Stimulated activated CD4-positive, alpha-beta T cell treated with anti-CD3 and anti-CD28 coated beads, Interleukin-12 subunit alpha, Interleukin-12 subunit beta, amount 100 ng/mL, for 48 hours (primary cell): ENCODE measurements around the gene ZFYVE28.

Source experiments
- DNase-seq, 3 donors: peaks; one replicate each; pipeline ENCODE4 v3.0.0-alpha.2; 2020; ENCODE audit warnings: low read depth in 2 of 3, low spot score in 1 of 3

ZFYVE28 gene

GRCh38 chr4:2263926-2264321 lies 154.5 kb downstream of the ZFYVE28 start:
- DNase-seq: no peak

DNA sequence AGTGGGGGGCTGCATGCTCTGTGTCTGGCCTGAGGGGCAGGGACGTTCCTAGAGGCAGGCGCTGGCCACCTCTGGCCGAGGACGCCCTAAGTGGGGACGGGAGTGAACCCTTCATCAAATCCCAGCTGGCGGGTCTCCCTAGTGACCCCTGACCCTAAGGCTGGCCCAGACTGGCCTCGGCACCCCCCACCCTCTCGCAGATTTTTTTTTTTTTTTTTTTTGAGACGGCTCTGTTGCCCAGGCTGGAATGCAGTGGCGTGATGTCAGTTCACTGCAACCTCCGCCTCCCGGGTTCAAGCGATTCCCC lies 155.5 kb downstream of the ZFYVE28 start:
- DNase-seq: no peak

- DNase-seq: peak; percentile 93 to 97 (median 96)
Observed at GRCh38 chr4:2262145-2262943, 156.1 kb downstream of the ZFYVE28 start.

DNA sequence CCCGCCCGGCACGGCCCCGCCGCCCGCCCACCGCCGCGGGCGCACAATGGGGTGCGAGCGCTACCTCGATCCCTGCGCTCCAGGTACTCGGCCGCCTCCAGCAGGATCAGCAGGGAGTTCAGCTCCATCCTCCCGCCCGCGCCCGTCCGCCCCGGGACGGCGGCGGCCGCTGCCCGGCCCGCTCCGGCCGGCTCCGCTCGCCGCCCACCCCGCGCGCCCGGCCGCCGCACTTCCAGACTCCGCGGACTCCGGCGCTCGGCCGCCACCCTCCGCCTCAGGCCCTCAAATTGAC lies 156.6 kb downstream of the ZFYVE28 start, which contains the start of gene MXD4:
Gene MXD4 (minus strand): TSS at position 257 of the 292 bp plus-strand sequence. CDS start 129 bp downstream, at position 128.
- DNase-seq: no peak

DNA sequence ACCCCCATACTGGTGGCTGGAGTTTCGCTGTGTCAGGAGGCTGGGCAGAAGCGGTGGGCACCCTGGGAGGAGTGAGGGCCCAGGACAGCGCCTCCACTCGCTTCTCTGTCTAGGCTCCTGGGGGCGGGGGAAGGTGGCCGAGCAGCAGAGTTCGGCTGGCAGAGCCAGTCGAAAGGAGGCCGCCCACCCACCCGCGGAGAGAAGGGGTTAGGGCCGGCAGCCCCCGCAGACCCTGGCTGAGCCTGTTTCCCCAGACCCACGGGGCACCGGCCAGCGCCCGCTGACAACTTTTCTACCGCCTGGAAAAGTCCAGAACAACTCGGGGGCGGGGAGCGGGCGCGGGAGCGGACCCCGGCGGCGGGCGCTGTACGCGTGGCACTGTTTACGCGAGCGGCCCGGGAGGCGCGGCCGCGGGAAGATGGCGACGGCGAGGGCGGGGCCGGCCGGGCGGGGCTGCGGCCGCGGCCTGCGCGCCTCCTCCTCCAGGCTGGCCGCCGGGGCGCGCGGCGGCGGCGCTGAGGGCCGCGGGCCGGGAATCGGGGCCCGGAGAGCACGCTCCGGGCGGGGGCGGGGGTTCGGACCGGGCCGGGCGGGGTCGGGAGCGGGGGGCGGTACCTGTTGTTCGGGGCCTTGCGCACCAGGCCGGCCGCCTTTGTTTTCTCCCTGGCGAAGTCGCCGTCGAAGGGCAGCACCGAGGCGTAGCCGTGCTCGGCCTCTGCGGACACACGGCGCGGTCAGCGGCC lies 157.2 kb downstream of the ZFYVE28 start:
- DNase-seq: peak in 2 of 3 donors; percentile 34 to 50

GRCh38 chr4:2260344-2261109 lies 157.9 kb downstream of the ZFYVE28 start:
- DNase-seq: no peak

- DNase-seq: no peak
Observed at GRCh38 chr4:2259541-2260343, 158.7 kb downstream of the ZFYVE28 start.

- no peak for DNase-seq
Observed at GRCh38 chr4:2259036-2259540, 159.4 kb downstream of the ZFYVE28 start.

- DNase-seq: no peak
Observed at GRCh38 chr4:2258091-2259035, 160.1 kb downstream of the ZFYVE28 start.

- no peak for DNase-seq
Observed at GRCh38 chr4:2257361-2258081, 160.9 kb downstream of the ZFYVE28 start.

- DNase-seq: no peak
Observed at GRCh38 chr4:2256781-2257191, 161.7 kb downstream of the ZFYVE28 start.

DNA sequence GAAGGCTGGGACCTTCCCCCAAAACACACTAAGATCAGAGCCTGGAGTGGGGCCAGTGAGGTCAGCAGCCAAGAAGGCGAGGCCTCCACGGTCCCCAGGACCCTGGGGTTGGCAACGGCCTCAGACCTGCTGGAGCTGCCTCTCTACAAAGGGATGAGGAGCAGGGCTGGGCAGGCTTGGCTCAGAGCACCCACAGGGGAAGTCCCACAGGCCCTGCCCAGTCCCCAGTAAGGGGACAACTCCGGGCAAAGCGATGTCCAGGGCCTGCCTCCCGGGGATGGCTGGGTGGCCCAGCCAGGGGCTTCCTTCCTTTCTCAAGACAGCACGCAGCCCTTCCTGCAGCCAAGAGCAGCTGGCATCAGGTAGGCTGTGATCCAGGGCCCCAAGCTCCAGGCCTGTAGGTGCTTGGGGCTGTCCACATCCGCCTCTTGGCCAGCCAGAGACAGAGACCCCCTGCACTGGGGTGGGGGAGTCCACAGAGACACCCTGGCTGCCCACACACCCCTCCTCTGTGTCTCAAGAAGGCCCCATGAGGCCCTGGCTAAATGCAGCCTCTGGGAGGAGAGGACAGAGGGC lies 162.2 kb downstream of the ZFYVE28 start:
- no peak for DNase-seq

- no peak for DNase-seq
Observed at GRCh38 chr4:2255501-2256155, 162.8 kb downstream of the ZFYVE28 start.

DNA sequence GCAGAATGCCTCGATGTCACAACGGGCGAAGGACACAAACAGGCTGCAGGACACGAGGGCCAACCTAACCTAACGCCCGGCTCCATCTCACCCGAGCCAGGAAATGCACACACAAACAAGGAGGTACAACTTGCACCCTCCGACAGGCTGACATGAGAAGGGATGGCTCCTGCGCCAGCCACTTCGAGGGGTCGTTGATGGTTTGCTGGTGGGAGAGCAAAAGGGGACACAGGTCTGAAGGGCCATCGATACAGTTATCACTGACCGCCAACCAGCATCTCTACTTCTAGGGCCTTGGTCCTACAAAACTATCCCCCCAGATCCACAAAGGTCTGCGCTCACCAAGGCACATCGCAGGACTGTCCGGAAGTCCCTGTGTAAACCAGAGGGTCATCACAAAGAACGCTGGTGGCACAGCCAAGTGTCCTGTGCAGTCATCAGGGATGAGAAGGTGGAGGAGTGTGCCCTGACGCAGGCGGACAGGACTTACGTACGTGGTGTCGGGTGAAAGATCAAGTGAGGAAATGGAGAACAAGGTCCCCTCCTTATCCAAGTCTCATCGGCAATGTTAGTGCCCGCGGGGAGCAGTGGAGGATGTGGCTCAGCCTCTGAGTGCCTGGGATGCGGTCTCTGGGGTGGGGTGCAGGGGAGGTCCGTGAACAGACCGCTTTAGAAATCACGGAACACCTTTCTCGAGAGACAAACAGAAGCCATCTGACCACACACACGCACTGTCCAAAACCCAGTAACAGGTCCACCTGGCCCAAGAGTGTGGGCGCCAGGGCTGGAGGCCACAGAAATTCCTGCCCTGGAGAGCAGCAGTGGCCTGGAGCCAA lies 163.6 kb downstream of the ZFYVE28 start:
- no peak for DNase-seq

DNA sequence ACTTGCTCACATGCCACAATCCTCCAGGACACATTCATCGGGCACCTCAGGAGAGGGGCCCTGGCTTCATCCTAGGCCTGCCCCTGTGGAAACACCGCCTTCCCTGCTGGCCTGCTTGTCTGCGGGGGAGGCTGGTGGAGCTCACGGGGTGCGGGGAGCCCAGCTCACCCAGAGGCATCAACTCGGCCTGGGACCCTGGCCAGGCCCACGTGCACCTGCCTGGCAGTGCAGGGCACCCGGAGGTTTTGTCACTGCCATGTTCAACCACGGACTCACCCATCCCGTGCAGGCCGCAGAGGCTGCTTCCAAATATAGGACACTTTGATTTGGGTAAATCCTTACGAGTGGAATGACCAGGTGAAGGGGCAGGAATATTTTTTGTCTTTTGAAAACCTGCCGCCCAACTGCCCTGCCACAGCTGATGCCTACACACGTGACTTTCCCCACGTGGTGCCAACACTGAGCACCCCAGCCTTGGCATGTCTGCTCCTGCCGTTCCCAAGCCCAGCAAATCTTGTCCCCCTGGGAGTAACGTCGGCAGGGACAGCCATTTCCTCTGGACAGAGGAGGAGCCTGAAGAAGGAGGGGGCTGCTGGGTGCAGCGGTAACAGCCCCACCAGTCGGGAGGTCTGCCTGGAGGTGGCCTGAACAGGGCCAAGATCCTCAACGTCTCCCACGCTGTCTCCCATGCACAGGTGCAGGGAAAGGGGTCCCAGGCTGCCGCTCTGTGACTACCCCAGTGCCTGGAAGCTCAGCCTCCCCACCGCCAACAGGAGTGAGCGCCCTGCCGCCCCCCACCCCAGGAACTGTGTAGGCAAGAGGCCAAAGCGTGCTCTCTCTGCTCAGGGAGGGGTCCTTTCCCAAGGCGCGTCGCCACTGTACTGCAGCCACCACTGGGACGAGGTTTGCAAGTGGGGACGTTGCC lies 165.0 kb downstream of the ZFYVE28 start:
- DNase-seq: no peak

DNA sequence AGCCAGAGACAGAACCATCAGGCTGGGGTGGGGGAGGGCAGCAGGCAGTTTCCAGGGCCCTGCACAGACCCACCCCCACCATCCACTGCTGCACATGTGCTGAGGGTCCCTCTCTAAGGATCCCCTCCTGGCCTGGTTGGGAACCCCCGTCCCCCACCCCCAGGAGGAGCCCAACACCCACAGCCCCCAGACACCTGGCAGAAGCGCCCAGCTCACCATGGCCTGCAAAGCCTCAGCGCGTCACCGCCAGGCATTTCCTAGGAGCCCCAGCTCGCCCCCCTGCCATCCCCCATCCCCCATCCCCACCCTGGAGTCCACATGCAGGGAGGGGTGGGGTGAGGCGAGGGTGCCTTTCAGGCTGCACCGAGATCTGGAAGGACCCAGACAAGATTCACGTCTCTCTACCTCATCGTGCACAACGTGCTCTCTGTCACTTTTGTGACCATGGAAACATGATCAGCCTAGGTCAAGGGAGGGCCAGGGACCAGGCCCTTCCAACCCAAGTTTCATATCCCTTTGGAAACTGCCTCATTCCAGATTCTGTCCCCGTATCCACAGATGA lies 165.8 kb downstream of the ZFYVE28 start:
- DNase-seq: no peak
